IMR-90 (cell line): ENCODE results near the gene MRFAP1L1.

ENCODE experiments used
- CEBPB ChIP-seq: IDR thresholded peaks from 2 replicates; pipeline ENCODE4 v1.6.1; 2012; ENCODE audit warnings: low read depth, low read length, improper control_type of control experiment
- CHD1 ChIP-seq: IDR thresholded peaks from 2 replicates; pipeline ENCODE4 v1.6.1; 2012; ENCODE audit warnings: low read depth, low read length, improper control_type of control experiment
- CTCF ChIP-seq: conservative IDR thresholded peaks from 2 replicates; pipeline ENCODE4 v1.5.1; 2012; ENCODE audit warnings: mild to moderate bottlenecking, low read depth, low read length, improper control_type of control experiment
- MAZ ChIP-seq: IDR thresholded peaks from 2 replicates; pipeline ENCODE4 v1.6.1; 2012; ENCODE audit warnings: low read depth, mild to moderate bottlenecking, low read length, improper control_type of control experiment, moderate library complexity, borderline replicate concordance
- MXI1 ChIP-seq: IDR thresholded peaks from 2 replicates; pipeline ENCODE4 v1.6.1; 2012; ENCODE audit warnings: low read depth, mild to moderate bottlenecking, low read length, moderate library complexity, borderline replicate concordance
- RAD21 ChIP-seq: IDR thresholded peaks from 2 replicates; pipeline ENCODE4 v1.6.1; 2012; ENCODE audit warnings: low read length, improper control_type of control experiment
- SMC3 ChIP-seq: fragments of 150-350 bp; IDR thresholded peaks from 2 replicates; pipeline ENCODE4 v1.6.1; 2016; ENCODE audit warnings: low read depth, mild to moderate bottlenecking, antibody characterized with exemption, low read length, moderate library complexity
- TF ChIP-seq, protein P1 (sequence below): fragments of 150-350 bp; IDR thresholded peaks from 2 replicates; pipeline ENCODE4 v1.6.1; 2016; ENCODE audit warnings: low read depth, mild to moderate bottlenecking, low read length, moderate library complexity, borderline replicate concordance

GRCh38 chr4:6699388-6699787, 10.3 kb downstream of the MRFAP1L1 start:
- TF ChIP-seq CTCF (no peak), MXI1 (no peak), RAD21 (no peak), CEBPB (no peak), SMC3 (no peak), CHD1 (no peak), MAZ (no peak)
- TF ChIP-seq, protein P1, sequence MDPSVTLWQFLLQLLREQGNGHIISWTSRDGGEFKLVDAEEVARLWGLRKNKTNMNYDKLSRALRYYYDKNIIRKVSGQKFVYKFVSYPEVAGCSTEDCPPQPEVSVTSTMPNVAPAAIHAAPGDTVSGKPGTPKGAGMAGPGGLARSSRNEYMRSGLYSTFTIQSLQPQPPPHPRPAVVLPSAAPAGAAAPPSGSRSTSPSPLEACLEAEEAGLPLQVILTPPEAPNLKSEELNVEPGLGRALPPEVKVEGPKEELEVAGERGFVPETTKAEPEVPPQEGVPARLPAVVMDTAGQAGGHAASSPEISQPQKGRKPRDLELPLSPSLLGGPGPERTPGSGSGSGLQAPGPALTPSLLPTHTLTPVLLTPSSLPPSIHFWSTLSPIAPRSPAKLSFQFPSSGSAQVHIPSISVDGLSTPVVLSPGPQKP, result no peak
